ENCODE data around the gene ZNF430. TPM values are rescaled to one million over a fixed set of nuclear protein-coding genes. Genes with fewer than 3 reads are reported as not detected.

Gene ZNF430
- total and polyA plus RNA-seq, 2 experiments from 2014 or later, result 13.1 to 20.0 TPM

Small RNAs within 50 kb of the gene (small RNA-seq; reads per million reads assigned to genes)
- not detected for gene AC008739.3 (ENCODE audit: low replicate concordance)

Other genes with a start within 250 kb of the ZNF430 start
- gene ZNF66, start 244.4 kb upstream of the ZNF430 start, total RNA-seq (2014; rRNA removed; shearing (Covaris generic)), result 58.8 and 67.3 TPM in 2 replicates
- gene ZNF66, start 244.4 kb upstream of the ZNF430 start, polyA plus RNA-seq (2016; fragmentation: Nextera tagmentation; extraction: Ambion mirVana), result 13.3 and 18.5 TPM in 2 replicates
- 28.8 and 42.6 TPM in 2 replicates for gene ZNF85, start 97.4 kb upstream of the ZNF430 start, total RNA-seq (2014; rRNA removed; shearing (Covaris generic))
- gene ZNF85, start 97.4 kb upstream of the ZNF430 start, polyA plus RNA-seq (2016; fragmentation: Nextera tagmentation; extraction: Ambion mirVana), result 16.8 and 18.3 TPM in 2 replicates
- gene ZNF714, start 61.5 kb downstream of the ZNF430 start, total RNA-seq (2014; rRNA removed; shearing (Covaris generic)), result 51.5 and 83.2 TPM in 2 replicates
- 37.3 and 43.5 TPM in 2 replicates for gene ZNF714, start 61.5 kb downstream of the ZNF430 start, polyA plus RNA-seq (2016; fragmentation: Nextera tagmentation; extraction: Ambion mirVana)
- 47.5 and 48.4 TPM in 2 replicates for gene ZNF431, start 121.4 kb downstream of the ZNF430 start, total RNA-seq (2014; rRNA removed; shearing (Covaris generic))
- gene ZNF431, start 121.4 kb downstream of the ZNF430 start, polyA plus RNA-seq (2016; fragmentation: Nextera tagmentation; extraction: Ambion mirVana), result 12.6 and 18.0 TPM in 2 replicates

Data from GM23338 (cell line).